Limb (tissue), 2 donors: ENCODE measurements around the gene BMP6.

ENCODE experiments used
- DNase-seq, 2 donors: peaks; one replicate each; pipeline ENCODE4 v3.0.0-alpha.2; 2016; ENCODE audit errors: extremely low spot score in 2 of 2

BMP6 gene

GRCh38 chr6:7719364-7719850 is 6.5 kb upstream of the BMP6 start:
- DNase-seq: no peak

GRCh38 chr6:7720346-7720745 is 5.6 kb upstream of the BMP6 start:
- DNase-seq: no peak

- DNase-seq: peak in 1 of 2 donors; percentile 56
Measured at GRCh38 chr6:7721649-7722048, 4.2 kb upstream of the BMP6 start.

GRCh38 chr6:7723041-7723447 is 2.9 kb upstream of the BMP6 start:
- peak; percentile 83 to 85 for DNase-seq

GRCh38 chr6:7723554-7723953 is 2.3 kb upstream of the BMP6 start:
- no peak for DNase-seq

- DNase-seq: no peak
Measured at GRCh38 chr6:7725412-7725811, 487 bp upstream of the BMP6 start.

- DNase-seq: peak in 1 of 2 donors; percentile 50
Measured at GRCh38 chr6:7726416-7727085, 652 bp downstream of the BMP6 start.

- DNase-seq: peak; percentile 32 to 72
Measured at GRCh38 chr6:7727086-7727945, 1.4 kb downstream of the BMP6 start.

- peak in 1 of 2 donors; percentile 71 for DNase-seq
Measured at GRCh38 chr6:7727946-7728854, 2.3 kb downstream of the BMP6 start.

- no peak for DNase-seq
Measured at GRCh38 chr6:7728855-7729590, 3.1 kb downstream of the BMP6 start.

GRCh38 chr6:7730001-7730783 is 4.3 kb downstream of the BMP6 start:
- DNase-seq: no peak

- no peak for DNase-seq
Measured at GRCh38 chr6:7730784-7731227, 4.9 kb downstream of the BMP6 start.

- no peak for DNase-seq
Measured at GRCh38 chr6:7731294-7731693, 5.4 kb downstream of the BMP6 start.

- DNase-seq: no peak
Measured at GRCh38 chr6:7732228-7732627, 6.3 kb downstream of the BMP6 start.

- DNase-seq: no peak
Measured at GRCh38 chr6:7734707-7735383, 8.9 kb downstream of the BMP6 start.

- no peak for DNase-seq
Measured at GRCh38 chr6:7737106-7737505, 11.2 kb downstream of the BMP6 start.

GRCh38 chr6:7737867-7738266 is 12.0 kb downstream of the BMP6 start:
- DNase-seq: no peak

GRCh38 chr6:7742223-7742785 is 16.4 kb downstream of the BMP6 start:
- no peak for DNase-seq

GRCh38 chr6:7745942-7746341 is 20.0 kb downstream of the BMP6 start:
- no peak for DNase-seq
